HG02938 (cell line): Measurements from ENCODE around the gene CDSN.
A peak's percentile ranks its signal among the peaks of the same experiment; 100 is the strongest.
"Not testable (repeated sequence)": the region's sequence is repeated elsewhere in the genome, so short reads cannot be mapped to it uniquely, and the experiment has no call there.

Experiments used
- ATAC-seq: cut with Tn5 transposase; IDR thresholded peaks from one replicate; pipeline ENCODE4 v1.9.1; 2021; ENCODE audit warnings: mild to moderate bottlenecking, moderate library complexity; ENCODE audit not compliant: unreplicated experiment

CDSN gene

GRCh38 chr6:31120151-31120915, at the start of gene CDSN:
CDSN (minus strand) TSS chr6:31120446; CDS start chr6:31120419, 27 bp downstream.
- ATAC-seq = no peak

GRCh38 chr6:31169123-31169857, 49.0 kb upstream of the CDSN start:
- no peak for ATAC-seq

- no peak for ATAC-seq
These were observed 48.4 kb upstream of the CDSN start for GRCh38 chr6:31168606-31169005.

GRCh38 chr6:31165986-31166385, 45.7 kb upstream of the CDSN start:
- no peak for ATAC-seq

GRCh38 chr6:31165064-31165832, 45.0 kb upstream of the CDSN start:
- not testable (repeated sequence) for ATAC-seq

- not testable (repeated sequence) for ATAC-seq
These were observed 44.3 kb upstream of the CDSN start for GRCh38 chr6:31164475-31165063.

GRCh38 chr6:31163922-31164321, 43.7 kb upstream of the CDSN start:
- ATAC-seq = no peak

GRCh38 chr6:31162463-31163165, 42.4 kb upstream of the CDSN start:
- no peak for ATAC-seq

GRCh38 chr6:31161216-31162126, 41.2 kb upstream of the CDSN start:
- ATAC-seq = no peak

- ATAC-seq = no peak
These were observed 38.9 kb upstream of the CDSN start for GRCh38 chr6:31158863-31159855.

- ATAC-seq = peak; percentile 77
These were observed 38.1 kb upstream of the CDSN start, which contains the start of gene TCF19 for GRCh38 chr6:31158140-31158862. TCF19 (plus strand) TSS chr6:31158589; CDS start chr6:31159470, 881 bp downstream.

GRCh38 chr6:31157513-31158139, 37.4 kb upstream of the CDSN start, which contains the start of gene CCHCR1:
CCHCR1 (minus strand) TSS chr6:31157802; CDS start chr6:31157600, 202 bp downstream.
- ATAC-seq = no peak

- ATAC-seq = no peak
These were observed 36.4 kb upstream of the CDSN start for GRCh38 chr6:31156641-31157040.

- no peak for ATAC-seq
These were observed 34.2 kb upstream of the CDSN start for GRCh38 chr6:31154436-31154835.

- no peak for ATAC-seq
These were observed 32.5 kb upstream of the CDSN start for GRCh38 chr6:31152781-31153180.

- no peak for ATAC-seq
These were observed 29.7 kb upstream of the CDSN start for GRCh38 chr6:31149827-31150447.
